Measurements from ENCODE around the gene NEK11.
A peak's percentile ranks its signal among the peaks of the same experiment; 100 is the strongest.
"Not testable (repeated sequence)": the region's sequence is repeated elsewhere in the genome, so short reads cannot be mapped to it uniquely, and the experiment has no call there.

The NEK11 gene

DNA sequence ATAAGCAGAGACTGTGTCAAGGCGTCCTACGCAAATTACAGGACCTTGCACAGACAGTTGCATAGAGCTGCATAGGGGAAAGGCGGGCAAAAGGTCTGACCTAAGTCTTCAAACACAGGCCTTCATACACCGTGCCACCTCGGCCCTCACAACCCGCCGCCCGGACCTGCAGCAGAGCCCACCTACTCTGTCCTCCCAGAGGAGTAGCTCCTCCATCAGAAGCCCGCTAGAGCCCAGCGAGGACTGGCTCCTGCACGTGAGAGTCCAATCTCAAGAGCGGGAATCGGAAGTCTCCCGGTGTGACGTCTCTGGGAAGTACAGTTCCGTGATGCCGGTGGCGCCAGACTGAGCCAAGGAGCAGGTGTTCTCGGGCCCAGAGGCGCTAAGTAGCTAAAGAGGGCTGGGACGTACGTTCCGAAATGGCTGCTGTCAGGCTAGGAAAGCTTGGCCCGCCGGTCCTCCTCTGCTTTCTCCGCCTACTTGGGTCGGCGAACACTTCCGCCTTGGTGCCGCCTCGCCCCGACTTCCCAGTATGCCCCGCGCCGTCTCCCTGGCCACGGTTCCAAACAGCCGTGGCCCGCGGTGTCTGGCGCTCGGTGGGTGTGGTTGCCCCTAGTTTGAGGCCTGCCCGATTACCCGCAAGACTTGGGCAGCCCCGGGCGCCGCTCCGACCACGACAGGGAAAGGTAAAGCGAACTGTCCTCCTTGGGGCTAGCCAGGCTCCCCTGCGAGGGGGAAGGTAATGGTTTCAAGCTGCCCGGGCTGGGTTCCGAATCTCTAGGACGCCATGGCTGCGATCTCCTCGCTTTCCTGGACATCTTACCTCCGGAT is at the start of gene NEK11, which contains the start of gene ASTE1:
Gene NEK11, plus strand, starts transcription at position 557 of the 831 bp plus-strand sequence. CDS start 2,832 bp downstream, outside the sequence.
Gene ASTE1, minus strand, starts transcription at position 505 of the 831 bp plus-strand sequence. CDS start 1,519 bp downstream, outside the sequence.
- DNase-seq = peak; percentile 58

DNA sequence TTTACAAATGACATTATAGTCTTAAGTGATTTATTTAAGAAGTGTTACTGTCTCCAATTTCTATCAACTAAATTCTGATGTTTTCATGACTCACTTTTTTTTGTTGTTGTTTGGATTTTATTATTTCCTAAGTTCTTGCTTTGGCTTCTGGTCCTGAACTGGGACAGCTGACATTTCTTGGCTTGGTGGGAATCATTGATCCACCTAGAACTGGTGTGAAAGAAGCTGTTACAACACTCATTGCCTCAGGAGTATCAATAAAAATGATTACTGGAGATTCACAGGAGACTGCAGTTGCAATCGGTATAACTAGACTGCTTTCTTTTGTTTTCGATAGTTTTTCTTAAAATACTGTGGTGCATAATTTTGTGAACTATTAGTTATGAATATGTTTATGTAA is 47.6 kb upstream of the NEK11 start:
- no peak for DNase-seq

- no peak for DNase-seq
Measured at GRCh38 chr3:130981469-130981868, 45.2 kb upstream of the NEK11 start.

- DNase-seq = no peak
Measured at GRCh38 chr3:130990282-130990681, 36.4 kb upstream of the NEK11 start.

GRCh38 chr3:130991126-130991525 is 35.6 kb upstream of the NEK11 start:
- no peak for DNase-seq

DNA sequence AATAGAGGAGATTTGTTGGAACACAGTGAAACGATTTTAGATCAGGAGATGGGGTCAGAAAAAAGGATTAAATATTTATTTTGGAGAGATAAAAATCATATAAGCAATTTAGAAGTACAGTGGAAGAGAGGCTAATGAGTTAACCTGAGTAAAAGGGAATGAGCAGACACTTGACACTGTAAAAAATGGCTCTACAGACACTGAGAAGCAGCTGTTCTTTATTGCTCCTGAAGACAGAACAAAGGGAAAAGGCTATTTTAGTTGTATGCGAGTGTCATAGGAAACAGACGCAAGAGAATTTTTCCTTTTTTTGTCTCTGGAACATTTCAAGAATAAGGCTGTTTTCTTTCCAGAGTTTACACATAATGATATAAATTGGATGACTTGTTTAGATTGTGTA is 34.3 kb upstream of the NEK11 start:
- DNase-seq = no peak

DNA sequence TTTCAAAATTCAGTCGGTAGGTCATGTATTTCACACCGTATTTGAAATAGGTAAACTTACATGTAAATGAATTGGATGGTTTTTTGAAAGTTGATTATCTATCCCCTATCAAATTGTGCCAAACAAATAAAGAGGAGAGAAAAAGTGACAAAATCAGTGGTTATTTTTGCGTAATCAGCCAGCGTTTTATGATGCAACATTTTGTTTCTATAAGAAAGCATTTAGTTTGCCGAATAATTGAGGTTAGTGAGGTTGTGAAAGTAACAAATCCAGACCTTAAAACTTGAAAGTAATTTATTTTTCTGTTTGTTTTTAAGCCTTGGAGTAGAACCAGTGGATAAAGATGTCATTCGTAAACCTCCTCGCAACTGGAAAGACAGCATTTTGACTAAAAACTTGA is 29.4 kb upstream of the NEK11 start:
- no peak for DNase-seq

DNA sequence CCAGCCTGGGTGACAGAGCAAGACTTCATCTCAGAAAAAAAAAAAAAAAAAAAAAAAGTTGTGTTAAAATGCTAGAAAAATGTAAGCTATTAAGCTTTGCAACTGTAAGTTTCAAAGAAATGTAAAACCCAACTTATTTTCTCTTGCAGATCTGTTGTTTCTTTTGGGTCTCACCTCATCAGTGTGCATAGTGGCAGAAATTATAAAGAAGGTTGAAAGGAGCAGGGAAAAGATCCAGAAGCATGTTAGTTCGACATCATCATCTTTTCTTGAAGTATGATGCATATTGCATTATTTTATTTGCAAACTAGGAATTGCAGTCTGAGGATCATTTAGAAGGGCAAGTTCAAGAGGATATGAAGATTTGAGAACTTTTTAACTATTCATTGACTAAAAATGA is 25.6 kb upstream of the NEK11 start:
- DNase-seq = no peak

DNA sequence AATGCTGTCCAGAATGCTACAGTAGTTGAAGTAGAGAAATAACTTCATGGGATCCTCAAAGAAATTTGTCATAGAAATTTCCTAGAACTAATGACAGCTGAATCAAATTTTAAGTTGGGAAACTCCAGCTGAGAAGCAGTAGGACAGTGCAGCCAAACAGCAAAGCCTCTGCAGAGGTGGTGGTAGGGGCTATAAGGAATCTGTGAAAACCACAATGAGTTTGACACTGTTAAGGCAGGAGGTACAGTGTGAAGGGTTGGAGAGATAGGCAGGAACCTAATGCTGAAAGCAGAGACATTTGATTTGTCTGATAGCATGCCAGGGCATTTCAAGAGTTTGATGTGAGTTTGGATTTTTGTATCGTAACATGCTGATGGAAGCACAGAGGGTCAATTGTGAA is 22.1 kb upstream of the NEK11 start:
- DNase-seq = no peak

GRCh38 chr3:131007256-131007655 is 19.4 kb upstream of the NEK11 start:
- no peak for DNase-seq

DNA sequence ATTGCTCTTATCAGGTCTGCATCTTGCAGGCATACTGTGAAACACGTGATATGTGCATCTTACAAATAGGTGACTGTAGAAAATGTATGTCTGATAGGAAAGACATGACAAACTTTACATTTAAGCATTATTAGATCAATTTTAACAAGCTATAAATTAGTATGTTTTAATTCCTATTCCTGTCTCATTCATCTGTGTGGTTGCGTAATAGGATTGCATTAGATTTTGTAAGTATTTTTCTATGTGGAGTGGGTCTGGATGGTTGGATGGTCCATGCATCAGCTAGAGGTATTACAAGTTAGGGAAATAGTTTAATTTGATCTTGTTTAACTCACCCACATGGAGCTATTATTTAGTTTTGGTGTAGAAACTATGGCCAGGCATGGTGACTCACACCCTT is 18.9 kb upstream of the NEK11 start:
- DNase-seq = no peak

DNA sequence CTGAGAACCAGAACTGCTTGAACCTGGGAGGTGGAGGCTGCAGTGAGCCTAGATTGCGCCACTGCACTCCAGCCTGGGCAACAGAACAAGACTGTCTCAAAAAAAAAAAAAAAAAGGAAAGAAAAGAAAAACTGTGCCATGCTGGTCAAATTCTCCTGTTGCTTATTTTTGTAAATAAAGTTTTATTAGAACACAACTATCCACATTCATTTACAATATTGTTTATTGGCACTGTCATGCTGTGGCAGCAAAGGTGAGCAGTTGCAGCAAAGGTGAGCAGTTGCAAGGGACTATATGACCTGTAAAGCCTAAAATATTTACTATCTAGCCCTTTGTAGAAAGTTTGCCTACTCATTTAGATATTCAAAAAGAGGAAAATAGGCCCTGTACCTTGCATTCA is 18.4 kb upstream of the NEK11 start:
- DNase-seq = no peak

DNA sequence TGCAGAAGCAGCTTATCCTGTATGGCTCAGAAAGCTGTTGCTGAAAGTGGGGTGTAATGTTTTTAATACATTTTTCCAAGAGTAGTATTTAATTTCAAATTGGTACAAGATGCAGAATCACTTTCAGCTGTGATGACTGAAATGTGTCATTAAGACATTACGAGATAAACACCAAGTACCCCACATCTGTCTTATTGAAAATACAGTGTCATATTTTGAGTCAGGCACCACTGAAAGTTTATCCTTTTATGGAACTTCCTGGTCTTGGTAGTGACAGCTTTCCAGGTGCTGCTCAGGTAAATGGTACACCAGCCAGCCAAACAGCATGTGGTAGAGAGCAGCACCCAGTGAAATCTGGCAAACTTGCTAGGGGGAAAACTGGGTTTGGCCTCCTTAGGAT is 17.0 kb upstream of the NEK11 start:
- DNase-seq = no peak

GRCh38 chr3:131018970-131019369 is 7.7 kb upstream of the NEK11 start:
- no peak for DNase-seq

- DNase-seq = no peak
Measured at GRCh38 chr3:131020122-131020693, 6.5 kb upstream of the NEK11 start.

GRCh38 chr3:131025539-131025938 is 1.1 kb upstream of the NEK11 start:
- DNase-seq = no peak

GRCh38 chr3:131028844-131029243 is 2.2 kb downstream of the NEK11 start:
- no peak for DNase-seq

GRCh38 chr3:131031660-131032059 is 5.0 kb downstream of the NEK11 start:
- no peak for DNase-seq

DNA sequence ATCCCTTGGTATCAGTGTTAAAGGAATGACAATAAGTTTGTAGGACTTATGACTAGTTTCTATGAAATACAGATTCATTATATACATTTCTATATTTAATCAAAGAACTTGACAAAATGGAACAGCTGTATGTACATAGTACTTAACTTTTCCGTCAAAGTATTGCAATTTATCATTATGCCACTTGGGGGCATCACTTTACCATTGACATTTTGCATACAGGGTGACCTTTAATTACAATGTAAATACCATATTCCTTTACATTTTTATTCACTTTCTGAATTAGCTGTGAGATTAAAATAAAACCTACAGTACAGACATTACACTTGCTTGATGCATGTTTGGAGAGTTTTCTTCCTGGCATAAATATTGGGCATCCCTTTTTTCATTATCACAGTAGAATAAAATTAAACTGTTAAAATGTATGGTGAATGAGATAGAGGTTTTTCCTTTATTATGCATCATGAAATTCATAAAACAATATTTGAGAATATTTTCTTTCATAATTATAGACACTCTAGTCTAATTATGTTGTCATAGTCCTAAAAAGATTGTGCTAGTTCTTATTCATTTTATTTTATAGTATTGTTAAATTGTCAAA is 6.9 kb downstream of the NEK11 start:
- DNase-seq = peak; percentile 44

DNA sequence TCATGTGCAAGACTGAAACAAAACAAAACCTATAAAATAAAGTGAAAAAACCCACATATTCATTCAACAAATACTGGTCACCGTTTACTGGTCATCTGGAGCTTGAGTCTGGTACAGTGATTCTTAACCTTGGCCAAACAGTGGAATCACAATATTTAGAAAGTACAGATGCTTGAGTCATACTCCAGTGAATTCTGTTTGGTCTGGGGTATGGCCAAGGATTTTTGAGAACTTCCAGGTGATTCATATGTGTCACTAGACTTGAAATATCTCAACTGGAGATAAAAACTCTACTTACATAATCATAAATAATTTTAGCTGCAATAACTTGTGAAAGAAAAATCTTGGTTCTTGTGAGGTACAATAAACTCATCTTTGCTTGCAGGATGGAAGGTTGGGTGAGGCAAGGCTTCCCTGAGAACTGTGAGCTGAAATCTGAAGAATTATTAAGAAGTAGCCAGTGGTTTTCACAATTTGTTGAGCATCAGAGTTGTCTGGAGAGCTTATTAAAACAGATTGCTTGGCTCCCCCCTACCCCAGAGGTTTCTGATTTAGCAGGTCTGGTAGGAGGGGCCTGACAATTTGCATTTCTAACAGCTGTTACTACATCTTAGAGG is 9.6 kb downstream of the NEK11 start:
- no peak for DNase-seq

- DNase-seq = no peak
Measured at GRCh38 chr3:131036986-131037385, 10.3 kb downstream of the NEK11 start.

DNA sequence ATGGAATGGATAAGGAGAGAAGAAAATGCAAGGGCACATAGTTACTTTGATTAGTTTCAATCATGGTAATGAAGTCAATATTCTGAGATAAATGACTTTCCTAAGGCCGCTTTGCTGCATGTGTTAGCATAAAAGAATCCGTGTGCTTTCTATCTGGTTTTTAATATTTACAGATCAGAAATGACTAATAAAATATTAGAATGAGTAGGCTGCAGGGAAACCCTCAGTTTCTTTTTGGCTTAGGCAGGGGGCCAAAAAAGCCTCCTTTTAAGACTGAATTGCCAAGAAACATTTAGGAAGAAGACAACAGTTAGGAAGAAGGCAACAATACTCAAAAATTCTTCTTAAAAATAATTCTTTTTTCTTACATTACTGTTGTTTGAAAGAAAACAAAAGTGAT is 11.6 kb downstream of the NEK11 start:
- no peak for DNase-seq

GRCh38 chr3:131042271-131042985 is 15.8 kb downstream of the NEK11 start:
- not testable (repeated sequence) for DNase-seq
